ENCODE measurements around the gene RIN1. TPM values are rescaled to one million over a fixed set of nuclear protein-coding genes. Genes with fewer than 3 reads are reported as not detected.
"Not testable (repeated sequence)": the region's sequence is repeated elsewhere in the genome, so short reads cannot be mapped to it uniquely, and the experiment has no call there.

The RIN1 gene
- total RNA-seq, 2 donors from 2014 or later: 2.2 to 2.6 TPM

DNA sequence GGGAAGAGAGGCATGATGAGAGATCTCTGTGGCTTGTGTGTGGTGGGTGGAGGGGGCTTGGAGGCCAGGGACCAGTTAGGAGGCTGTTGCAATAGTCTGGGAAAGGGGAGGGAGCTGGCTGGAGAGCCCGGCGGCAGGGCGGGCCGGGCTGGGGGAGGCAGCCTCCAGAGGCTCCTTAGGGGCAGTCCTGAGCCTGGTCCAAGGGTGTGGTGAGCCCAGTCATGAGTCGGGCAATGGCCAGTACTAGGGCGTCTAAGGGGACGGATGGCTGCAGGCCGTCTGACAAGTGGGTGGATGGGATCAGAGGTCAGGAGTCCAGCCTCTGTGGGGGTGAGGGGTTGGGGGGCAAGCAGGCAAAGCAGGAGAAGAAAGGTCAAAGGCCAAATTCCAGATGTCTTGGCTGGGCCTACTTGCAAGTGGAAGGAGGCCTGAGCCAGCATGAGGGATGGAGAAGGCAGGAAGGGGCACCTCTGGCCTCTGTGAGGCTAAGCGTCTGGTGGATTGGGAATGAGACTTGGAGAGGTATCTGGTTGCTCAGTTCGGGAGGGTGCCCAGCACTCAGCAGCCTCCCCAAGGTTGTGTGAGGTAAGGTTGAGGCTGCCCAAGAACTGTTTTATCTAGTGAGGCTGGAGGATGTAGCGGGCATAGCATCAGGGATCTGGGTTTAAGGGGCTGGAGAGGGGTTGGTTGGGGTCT, 13.4 kb downstream of the RIN1 start:
- DNase-seq: no peak
- H3K27ac Mint-ChIP-seq: no peak overlapping the region
- H3K36me3 Mint-ChIP-seq (ENCODE audit: low read depth): no peaks in the 10 kb centered on the region
- H3K27ac ChIP-seq (ENCODE audit: low read depth, low read length): no peak overlapping the region
- WGBS, 2 experiments (ENCODE audit: insufficient coverage in 1 of 2, insufficient read length in 1 of 2): 89 to 93% methylated on average over 6 to 11 of the region's 11 CpGs
- no peaks in the 10 kb centered on the region for H3K36me3 ChIP-seq (ENCODE audit: control insufficient read depth, insufficient read depth, low read length)
- H3K4me3 Mint-ChIP-seq: no peak overlapping the region
- no peak overlapping the region for H3K9ac ChIP-seq (ENCODE audit: extremely low read depth, low read length, poor library complexity, severe bottlenecking)
- peaks cover 19% of the 10 kb centered on the region for H3K27me3 Mint-ChIP-seq (ENCODE audit: insufficient read depth)
- no peak overlapping the region for H3K4me3 ChIP-seq (ENCODE audit: low read length)
- TF ChIP-seq, protein P1, sequence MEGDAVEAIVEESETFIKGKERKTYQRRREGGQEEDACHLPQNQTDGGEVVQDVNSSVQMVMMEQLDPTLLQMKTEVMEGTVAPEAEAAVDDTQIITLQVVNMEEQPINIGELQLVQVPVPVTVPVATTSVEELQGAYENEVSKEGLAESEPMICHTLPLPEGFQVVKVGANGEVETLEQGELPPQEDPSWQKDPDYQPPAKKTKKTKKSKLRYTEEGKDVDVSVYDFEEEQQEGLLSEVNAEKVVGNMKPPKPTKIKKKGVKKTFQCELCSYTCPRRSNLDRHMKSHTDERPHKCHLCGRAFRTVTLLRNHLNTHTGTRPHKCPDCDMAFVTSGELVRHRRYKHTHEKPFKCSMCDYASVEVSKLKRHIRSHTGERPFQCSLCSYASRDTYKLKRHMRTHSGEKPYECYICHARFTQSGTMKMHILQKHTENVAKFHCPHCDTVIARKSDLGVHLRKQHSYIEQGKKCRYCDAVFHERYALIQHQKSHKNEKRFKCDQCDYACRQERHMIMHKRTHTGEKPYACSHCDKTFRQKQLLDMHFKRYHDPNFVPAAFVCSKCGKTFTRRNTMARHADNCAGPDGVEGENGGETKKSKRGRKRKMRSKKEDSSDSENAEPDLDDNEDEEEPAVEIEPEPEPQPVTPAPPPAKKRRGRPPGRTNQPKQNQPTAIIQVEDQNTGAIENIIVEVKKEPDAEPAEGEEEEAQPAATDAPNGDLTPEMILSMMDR (conservative IDR thresholded peaks at IDR 0.05): no peak
- no peaks in the 10 kb centered on the region for H3K4me1 ChIP-seq (ENCODE audit: control insufficient read depth, insufficient read depth, low read length)
- no peaks in the 10 kb centered on the region for H3K27me3 ChIP-seq (ENCODE audit: control insufficient read depth, insufficient read depth, low read length, poor library complexity, severe bottlenecking)
- H3K4me1 Mint-ChIP-seq: no peaks in the 10 kb centered on the region
- H3K9me3 ChIP-seq (ENCODE audit: control insufficient read depth, low read length): no peaks in the 10 kb centered on the region
- H3K9me3 Mint-ChIP-seq: peaks cover 19% of the 10 kb centered on the region

DNA sequence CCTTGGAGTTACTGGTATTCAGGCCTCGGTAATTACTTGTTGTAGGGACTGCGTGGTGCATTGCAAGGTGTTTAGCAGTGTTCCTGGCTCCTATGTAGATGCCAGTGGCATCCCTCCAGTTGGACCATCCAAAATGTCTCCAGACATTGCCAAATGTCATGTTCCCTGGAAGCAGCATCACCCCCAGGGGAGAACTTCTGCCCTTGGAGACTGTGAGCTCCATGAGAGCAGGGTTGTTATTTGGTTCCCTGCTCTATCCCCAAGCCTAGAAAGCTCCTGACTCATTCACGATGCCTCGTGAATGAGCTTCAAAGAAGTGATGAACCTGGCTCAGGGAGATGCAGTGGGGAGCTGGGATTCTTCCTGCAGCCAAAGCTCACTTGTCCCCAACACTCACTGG, 14.6 kb downstream of the RIN1 start:
- Histone ChIP-seq H3K9ac (ENCODE audit: extremely low read depth, low read length, poor library complexity, severe bottlenecking) (no peak overlapping the region), H3K4me1 (ENCODE audit: control insufficient read depth, insufficient read depth, low read length) (no peaks in the 10 kb centered on the region), H3K4me3 (ENCODE audit: low read length) (no peak overlapping the region), H3K27ac (ENCODE audit: low read depth, low read length) (no peak overlapping the region), H3K27me3 (ENCODE audit: control insufficient read depth, insufficient read depth, low read length, poor library complexity, severe bottlenecking) (no peaks in the 10 kb centered on the region), H3K9me3 (ENCODE audit: control insufficient read depth, low read length) (no peaks in the 10 kb centered on the region), H3K36me3 (ENCODE audit: control insufficient read depth, insufficient read depth, low read length) (no peaks in the 10 kb centered on the region)
- peaks cover 19% of the 10 kb centered on the region for H3K9me3 Mint-ChIP-seq
- H3K27me3 Mint-ChIP-seq (ENCODE audit: insufficient read depth): peaks cover 11% of the 10 kb centered on the region
- H3K4me3 Mint-ChIP-seq: no peak overlapping the region
- no peak overlapping the region for H3K27ac Mint-ChIP-seq
- WGBS, 2 experiments (ENCODE audit: insufficient coverage in 1 of 2, insufficient read length in 1 of 2): 83 to 90% methylated on average over 4 of the region's 4 CpGs
- peaks cover 5% of the 10 kb centered on the region for H3K4me1 Mint-ChIP-seq
- no peaks in the 10 kb centered on the region for H3K36me3 Mint-ChIP-seq (ENCODE audit: low read depth)
- no peak for DNase-seq
- TF ChIP-seq, protein P1 (conservative IDR thresholded peaks at IDR 0.05): no peak

DNA sequence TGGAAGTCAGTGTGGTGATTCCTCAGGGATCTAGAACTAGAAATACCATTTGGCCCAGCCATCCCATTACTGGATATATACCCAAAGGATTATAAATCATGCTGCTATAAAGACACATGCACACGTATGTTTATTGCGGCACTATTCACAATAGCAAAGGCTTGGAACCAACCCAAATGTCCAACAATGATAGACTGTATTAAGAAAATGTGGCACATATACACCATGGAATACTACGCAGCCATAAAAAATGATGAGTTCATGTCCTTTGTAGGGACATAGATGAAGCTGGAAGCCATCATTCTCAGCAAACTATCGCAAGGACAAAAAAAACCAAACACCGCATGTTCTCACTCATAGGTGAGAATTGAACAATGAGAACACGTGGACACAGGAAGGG, 15.5 kb downstream of the RIN1 start:
- not testable (repeated sequence) for H3K4me3 ChIP-seq (ENCODE audit: low read length); H3K4me1 Mint-ChIP-seq; H3K27ac Mint-ChIP-seq; H3K36me3 Mint-ChIP-seq (ENCODE audit: low read depth); H3K27ac ChIP-seq (ENCODE audit: low read depth, low read length); H3K9me3 ChIP-seq (ENCODE audit: control insufficient read depth, low read length); H3K4me3 Mint-ChIP-seq; H3K36me3 ChIP-seq (ENCODE audit: control insufficient read depth, insufficient read depth, low read length); H3K9ac ChIP-seq (ENCODE audit: extremely low read depth, low read length, poor library complexity, severe bottlenecking); H3K4me1 ChIP-seq (ENCODE audit: control insufficient read depth, insufficient read depth, low read length); DNase-seq; H3K27me3 ChIP-seq (ENCODE audit: control insufficient read depth, insufficient read depth, low read length, poor library complexity, severe bottlenecking)
- peaks cover 16% of the 10 kb centered on the region for H3K27me3 Mint-ChIP-seq (ENCODE audit: insufficient read depth)
- WGBS, 2 experiments (ENCODE audit: insufficient coverage in 1 of 2, insufficient read length in 1 of 2): 78 to 95% methylated on average over 1 to 4 of the region's 6 CpGs
- peaks cover 19% of the 10 kb centered on the region for H3K9me3 Mint-ChIP-seq

DNA sequence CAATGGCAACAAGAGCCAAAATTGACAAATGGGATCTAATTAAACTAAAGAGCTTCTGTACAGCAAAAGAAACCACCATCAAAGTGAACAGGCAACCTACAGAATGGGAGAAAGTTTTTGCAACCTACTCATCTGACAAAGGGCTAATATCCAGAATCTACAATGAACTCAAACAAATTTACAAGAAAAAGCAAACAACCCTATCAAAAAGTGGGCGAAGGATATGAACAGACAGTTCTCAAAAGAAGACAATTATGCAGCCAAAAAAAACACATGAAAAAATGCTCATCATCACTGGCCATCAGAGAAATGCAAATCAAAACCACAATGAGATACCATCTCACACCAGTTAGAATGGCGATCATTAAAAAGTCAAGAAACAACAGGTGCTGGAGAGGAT, 15.9 kb downstream of the RIN1 start:
- H3K27ac ChIP-seq (ENCODE audit: low read depth, low read length); DNase-seq; H3K4me1 ChIP-seq (ENCODE audit: control insufficient read depth, insufficient read depth, low read length); H3K27ac Mint-ChIP-seq; H3K36me3 Mint-ChIP-seq (ENCODE audit: low read depth); H3K9me3 ChIP-seq (ENCODE audit: control insufficient read depth, low read length); H3K9ac ChIP-seq (ENCODE audit: extremely low read depth, low read length, poor library complexity, severe bottlenecking); H3K4me3 Mint-ChIP-seq; H3K27me3 ChIP-seq (ENCODE audit: control insufficient read depth, insufficient read depth, low read length, poor library complexity, severe bottlenecking); H3K36me3 ChIP-seq (ENCODE audit: control insufficient read depth, insufficient read depth, low read length); H3K4me1 Mint-ChIP-seq; H3K4me3 ChIP-seq (ENCODE audit: low read length): not testable (repeated sequence)
- WGBS, 2 experiments (ENCODE audit: insufficient coverage in 1 of 2, insufficient read length in 1 of 2): 100% methylated on average over 1 of the region's 2 CpGs; no CpG with 5 or more reads in 1 of the 2 experiments
- Mint-ChIP-seq H3K9me3 (peaks cover 19% of the 10 kb centered on the region), H3K27me3 (ENCODE audit: insufficient read depth) (peaks cover 19% of the 10 kb centered on the region)

All from endodermal cell (in vitro differentiated cells).